Measurements from ENCODE around the gene FTCD.
"Not testable (repeated sequence)": the region's sequence is repeated elsewhere in the genome, so short reads cannot be mapped to it uniquely, and the experiment has no call there.

The FTCD gene

GRCh38 chr21:46187814-46188213 is 32.4 kb upstream of the FTCD start:
- DNase-seq: no peak

DNA sequence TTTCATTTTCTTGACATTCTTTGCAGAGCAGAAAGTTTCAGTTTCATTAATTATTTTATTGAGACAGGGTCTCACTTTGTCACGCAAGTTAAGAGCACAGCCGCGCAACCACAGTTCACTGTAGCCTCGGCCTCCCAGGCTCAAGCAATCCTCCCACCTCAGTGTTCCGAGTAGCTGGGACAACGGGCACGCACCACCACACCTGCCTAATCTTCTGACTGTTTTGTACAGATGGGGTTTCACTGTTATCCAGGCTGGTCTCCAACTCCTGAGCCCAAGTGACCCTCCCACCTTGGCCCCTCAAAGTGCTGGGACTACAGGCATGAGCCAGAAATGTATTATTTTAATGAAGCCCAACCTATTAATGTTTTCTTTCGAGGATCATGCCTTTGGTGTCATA is 31.9 kb upstream of the FTCD start:
- no peak for DNase-seq

GRCh38 chr21:46185716-46186115 is 30.3 kb upstream of the FTCD start:
- DNase-seq: no peak

GRCh38 chr21:46184625-46185555 is 29.5 kb upstream of the FTCD start:
- DNase-seq: peak; percentile 63 to 82 (median 70)

DNA sequence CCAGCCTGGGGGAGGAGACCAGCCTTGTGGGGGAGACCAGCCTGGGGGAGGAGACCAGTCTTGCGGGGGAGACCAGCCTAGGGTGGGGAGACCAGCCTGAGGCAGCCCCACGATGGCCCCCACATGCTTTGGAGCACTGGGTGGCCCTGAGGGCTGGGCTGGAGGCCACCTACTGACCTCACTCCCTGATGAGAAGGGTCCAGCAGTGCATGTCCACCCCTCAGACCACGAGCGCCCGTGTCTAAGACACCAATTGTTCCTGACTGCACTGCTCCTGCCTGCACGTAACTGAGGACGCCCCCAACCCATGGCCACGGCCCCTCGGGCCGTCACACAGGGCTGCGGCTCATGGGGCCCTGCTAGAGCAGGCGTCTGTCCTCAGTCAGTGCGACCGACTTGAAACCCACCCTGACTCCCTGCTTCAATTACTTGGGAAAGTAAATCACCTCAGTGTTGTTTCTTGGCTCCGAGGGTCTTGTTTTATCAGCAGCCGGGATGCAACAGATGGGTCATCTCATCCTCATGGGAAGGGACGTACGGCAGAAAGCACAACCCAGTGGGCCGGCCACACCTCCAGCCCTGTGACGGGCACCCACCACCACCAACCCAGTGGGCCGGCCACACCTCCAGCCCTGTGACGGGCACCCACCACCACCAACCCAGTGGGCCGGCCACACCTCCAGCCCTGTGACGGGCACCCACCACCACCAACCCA is 28.7 kb upstream of the FTCD start, which contains the start of gene SPATC1L:
Gene SPATC1L (minus strand): TSS at position 550 of the 715 bp plus-strand sequence. CDS start 1,643 bp downstream, outside the sequence.
- DNase-seq: peak in 3 of 6 experiments; percentile 37 to 67 (median 56)

- DNase-seq: not testable (repeated sequence)
Observed at GRCh38 chr21:46183337-46183909, 28.0 kb upstream of the FTCD start.

DNA sequence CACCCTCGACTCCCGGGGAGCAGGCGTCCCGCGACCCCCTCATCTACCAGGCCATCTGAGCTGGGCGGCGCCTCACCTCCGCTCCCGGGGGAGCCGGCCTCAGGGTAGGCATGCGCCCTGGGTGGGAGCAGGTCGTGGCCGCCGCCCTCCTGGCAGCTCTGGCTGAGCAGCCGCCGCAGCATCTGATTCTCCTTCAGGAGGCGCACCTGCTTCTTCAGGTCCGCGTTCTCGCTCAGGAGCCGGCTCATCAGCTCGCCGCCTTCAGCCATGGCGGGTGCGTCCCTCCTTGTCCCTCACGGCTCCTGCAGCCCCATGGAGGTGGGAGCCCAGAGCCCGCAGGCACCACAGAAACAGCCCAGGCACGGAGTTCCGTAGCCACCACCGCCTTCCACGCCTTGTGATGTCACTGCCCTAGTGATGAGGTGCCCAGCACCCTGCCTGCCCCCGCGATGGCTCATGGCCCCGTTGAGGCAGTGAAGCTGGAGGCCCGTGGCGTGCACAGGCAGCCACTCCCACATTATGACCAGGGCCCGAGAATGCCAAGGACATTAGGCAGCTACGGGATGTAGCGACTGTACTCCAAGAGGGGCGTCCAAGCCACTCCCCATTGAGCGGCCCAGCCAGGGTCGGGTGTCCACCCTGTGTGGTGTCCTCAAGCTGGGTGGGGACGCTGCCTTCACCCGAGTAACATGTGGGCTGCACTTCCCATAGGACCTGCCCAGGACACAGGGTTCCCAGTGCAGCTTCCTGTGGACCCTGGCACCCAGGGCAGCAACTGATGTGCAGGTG is 27.4 kb upstream of the FTCD start:
- no peak for DNase-seq

DNA sequence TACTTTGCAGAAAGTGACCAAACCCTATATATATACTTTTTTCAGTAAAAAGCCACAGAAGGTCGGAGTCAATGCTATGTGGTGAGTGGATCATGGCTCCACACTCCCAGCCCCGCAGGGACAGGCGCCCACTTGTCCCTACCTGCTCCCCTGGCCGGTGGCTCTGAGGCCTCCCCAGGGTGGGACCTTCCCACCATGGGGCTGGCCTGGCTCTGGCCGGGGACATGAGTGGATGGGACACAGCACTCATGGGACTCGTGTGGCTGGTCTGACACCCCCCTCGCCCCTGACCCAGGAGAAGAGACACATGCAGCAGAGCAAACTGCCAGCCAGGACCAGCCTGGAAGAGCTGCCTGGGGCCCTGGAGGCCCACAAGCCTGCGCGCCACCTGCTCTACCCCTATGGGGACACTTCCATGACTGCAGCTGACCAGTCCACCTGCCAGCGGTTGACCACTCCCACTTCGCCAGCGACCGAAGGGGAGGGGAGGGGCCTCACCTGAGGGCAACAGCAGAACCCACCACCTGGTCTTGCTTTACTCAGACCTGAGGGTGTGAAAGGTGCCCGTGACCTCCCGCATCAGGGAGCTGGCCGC is 26.7 kb upstream of the FTCD start:
- DNase-seq: no peak

DNA sequence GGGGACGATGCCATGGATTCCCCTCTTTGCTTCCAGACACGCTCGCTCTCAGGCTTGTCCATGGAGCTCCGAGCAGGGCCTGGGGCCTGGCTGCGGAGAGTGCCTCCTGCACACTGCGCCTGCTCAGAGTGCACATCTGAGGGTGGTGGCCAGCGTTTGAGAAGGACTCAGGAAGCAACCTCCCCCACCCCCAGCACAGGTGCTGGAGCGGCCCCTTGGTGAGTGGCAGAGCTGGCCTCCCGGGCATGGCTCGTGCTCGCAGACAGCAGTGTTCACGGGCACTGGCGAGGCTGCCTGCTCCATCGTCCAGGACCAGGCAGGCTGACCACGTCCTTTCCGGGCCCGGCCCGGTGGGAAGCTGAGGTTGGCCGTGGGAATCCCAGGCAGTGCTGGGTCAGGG is 26.1 kb upstream of the FTCD start:
- DNase-seq: no peak

DNA sequence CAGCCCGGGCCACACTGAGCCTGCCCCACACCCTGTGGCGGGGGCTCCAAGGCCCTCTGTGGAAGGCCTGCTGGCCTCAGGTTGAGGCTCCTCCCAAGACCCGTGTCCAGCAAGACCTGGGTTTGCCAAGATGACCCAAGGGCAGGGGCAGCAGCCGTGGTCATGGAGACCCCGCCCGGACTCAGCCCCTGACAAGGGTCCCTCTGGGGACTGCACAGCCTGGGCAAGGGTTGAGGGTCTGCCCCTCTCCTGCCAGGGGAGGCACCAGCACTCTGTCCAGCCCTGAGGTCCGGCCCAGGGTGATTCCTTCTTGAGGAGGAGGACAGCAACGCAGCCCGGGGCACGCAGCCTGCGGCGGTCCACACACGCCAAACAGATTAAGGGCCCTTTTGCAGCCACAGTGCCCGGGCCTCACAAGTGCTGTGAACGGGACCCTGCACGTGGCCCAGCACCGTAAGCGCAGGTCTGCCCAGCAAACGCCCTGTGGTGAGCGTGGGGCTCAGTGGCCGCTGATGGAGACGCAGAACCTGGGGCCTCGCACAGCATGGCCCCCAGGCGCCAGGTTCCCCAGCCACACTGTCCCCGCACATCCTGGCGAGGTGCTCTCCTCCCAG is 25.5 kb upstream of the FTCD start:
- no peak for DNase-seq

DNA sequence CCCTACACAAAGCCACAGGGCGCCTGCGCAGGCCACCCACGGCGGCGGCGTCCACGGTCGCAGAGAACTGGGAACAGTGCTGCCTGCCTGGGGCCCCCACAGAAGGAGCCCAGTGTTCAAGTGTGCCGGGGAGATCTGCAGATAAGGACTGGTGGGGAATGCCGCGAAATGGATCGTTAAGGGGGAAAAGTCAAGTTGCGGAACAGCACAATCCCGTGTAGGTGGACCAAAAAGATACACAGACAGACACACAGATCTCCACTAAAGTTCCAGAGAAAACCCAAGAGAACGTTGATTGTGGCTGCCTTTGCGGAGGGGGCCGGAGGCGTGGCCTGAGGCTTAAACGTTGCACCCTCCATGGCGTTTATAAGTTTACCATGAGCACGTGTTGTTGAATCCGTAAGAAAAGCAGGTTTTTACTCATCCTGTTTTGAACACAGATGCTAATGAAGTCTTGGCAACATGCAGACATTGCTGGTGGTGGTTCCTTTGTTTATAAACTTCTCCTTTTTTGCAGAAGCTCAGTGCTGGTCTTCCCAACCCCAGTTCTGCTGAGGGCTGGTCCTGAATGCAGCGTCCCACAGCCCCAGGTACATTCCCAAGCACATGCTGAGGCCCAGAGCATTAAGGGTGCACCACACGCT is 24.8 kb upstream of the FTCD start:
- no peak for DNase-seq

GRCh38 chr21:46179708-46180078 is 24.3 kb upstream of the FTCD start:
- DNase-seq: no peak

DNA sequence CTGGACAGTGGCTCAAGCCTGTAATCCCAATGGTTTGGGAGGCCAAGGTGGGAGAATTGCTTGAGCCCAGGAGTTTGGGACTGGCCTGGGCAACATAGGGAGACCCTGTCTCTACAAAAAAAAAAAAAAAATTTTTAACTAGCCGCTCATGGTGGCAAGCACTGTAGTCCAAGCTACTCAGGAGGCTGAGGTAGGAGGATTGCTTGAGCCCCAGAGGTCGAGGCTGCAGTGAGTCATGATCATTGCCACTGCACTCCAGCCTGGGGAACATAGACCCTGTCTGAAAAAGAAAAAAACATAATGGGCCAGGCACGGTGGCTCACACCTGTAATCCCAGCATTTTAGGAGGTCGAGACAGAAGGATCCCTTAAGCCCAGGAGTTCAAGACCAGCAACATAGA is 23.6 kb upstream of the FTCD start:
- no peak for DNase-seq

DNA sequence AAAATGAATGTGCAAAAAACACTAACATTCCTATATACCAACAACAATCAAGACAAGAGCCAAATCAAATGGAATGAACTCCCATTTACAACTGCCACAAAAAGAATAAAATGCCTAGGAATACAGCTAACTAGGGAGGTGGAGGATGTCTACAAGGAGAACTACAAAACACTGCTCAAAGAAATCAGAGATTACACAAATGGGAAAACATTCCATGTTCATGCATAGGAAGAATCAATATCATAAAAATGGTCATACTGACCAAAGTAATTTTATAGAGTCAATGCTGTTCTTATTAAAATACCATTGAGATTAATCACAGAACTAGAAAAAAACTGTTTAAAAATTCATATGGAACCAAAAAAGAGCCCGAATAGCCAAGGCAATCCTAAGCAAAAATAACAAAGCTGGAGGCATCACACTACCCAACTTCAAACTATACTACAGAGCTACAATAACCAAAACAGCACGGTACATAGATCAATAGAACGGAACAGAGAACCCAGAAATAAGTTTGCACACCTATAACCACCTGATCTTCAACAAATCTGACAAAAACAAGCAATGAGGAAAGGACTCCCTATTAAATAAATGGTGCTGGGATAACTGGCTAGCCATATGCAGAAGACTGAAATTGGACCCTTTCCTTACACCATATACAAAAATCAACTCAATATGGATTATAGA is 21.2 kb upstream of the FTCD start:
- DNase-seq: not testable (repeated sequence)

DNA sequence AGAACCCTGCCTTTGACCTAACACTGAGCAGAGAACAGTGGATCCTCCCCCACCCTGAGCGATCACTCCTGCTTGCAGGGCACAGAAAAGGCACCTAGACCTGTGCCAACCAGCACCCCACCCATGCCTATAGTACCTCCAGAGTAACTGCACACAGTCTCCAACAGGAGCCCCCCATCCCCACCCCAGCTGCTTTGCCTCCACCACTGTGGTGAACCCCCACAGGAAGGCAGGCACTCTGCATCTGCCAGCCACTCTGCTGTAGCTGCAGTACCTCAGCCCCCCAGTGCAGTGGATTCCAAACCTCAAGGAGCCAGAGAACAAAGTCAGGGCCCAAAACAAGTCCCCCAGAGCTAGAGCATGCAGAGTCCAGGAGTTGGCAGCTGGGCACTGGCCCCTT is 18.2 kb upstream of the FTCD start:
- DNase-seq: no peak

DNA sequence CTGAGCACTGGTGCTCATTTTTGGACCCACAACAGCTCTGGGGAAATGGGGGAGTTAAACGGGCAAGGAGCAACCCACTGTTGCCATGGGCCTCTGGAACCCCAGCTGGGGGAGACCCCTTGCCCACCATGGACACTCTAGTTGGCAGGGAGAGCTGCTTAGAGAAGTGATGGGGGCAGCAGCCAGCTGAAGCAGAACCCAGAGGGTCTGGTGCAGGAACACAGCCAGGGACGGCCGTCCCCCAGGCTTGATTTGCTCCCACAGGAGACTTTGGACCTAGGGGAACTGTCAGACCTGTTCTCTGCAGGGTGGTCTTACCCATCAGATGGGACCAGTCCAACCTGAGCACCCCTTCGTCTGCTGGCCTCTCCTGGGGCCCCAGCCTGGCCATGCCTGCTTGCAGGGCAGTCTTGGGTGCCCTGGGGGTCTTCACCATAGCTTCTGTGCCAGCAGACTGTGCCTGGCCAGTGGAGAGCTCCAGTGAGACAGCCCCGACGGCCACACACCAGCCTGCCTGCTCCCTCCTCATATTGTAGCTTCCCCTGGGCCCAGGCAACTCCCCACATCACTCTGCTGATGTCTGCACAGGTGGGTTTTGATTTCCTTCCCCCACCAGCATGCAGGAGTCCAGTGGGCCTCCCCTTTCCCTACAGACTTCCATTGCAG is 17.6 kb upstream of the FTCD start:
- DNase-seq: no peak

DNA sequence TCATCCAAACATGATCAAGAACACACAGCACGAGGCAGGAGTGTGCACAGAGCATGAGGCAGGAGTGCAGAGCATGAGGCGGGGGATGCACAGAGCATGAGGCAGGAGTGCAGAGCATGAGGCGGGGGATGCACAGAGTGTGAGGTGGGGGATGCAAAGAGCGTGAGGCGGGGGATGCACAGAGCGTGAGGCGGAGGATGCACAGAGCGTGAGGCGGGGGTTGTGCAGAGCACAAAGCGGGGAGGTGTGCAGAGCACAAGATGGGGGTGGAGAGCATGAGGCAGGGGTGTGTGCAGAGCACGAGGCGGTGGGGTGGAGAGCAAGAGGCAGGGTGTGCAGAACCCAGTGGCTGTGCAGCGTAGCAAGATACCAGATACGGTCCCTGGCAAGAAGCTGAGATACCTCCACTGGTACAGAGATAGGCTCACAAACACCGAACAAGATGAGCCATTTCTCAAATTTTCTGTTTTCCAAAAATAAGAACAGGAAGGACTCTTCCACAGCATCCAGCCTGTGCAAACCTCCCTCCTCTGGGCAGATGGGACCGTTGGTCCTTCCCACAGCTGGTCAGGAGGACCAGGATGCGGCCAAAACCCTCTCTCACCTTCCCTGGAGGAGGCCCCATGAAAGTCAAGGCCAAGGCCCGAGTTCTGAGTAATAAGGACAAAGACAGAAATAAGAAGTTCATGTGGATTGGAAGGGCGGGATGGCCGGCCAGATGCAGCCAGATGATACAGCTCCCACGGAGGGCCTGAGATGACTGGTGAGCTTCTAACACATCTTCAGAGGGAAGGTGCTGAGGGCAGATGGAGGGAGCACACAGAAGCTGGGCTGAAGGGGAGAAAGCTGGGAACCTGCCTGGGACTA is 16.9 kb upstream of the FTCD start:
- no peak for DNase-seq

DNA sequence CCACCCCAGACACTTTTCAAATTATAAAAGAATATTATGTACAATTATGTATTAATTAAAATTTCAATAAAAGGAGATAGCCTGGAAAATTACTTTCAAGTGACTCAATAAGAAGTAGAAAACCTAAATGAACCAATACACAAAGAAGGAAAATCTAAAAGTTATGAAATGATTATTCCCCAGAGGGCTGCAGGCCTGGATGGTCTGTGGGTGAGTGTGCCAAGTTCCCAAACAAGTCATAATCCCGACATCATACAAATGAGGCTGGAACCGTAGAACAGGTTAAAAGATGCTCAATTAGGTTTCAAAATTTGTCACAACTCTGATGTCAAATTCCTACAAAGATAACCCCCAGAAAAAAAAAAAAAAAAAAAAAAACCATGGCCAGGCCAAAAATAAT is 16.2 kb upstream of the FTCD start:
- DNase-seq: no peak

All from stimulated activated naive CD4-positive, alpha-beta T cell (primary cell).